ENCODE data around the gene SELL.
"Not testable (repeated sequence)": the region's sequence is repeated elsewhere in the genome, so short reads cannot be mapped to it uniquely, and the experiment has no call there.

SELL gene

GRCh38 chr1:169711469-169712308 is at the start of gene SELL:
Gene SELL (minus strand): TSS chr1:169711620. CDS start chr1:169711498, 122 bp downstream.
- DNase-seq (ENCODE audit: low spot score), result peak; percentile 63

- no peak for DNase-seq (ENCODE audit: low spot score)
Measured at GRCh38 chr1:169759038-169759437, 47.6 kb upstream of the SELL start.

- no peak for DNase-seq (ENCODE audit: low spot score)
Measured at GRCh38 chr1:169753549-169753948, 42.1 kb upstream of the SELL start.

- no peak for DNase-seq (ENCODE audit: low spot score)
Measured at GRCh38 chr1:169750041-169750440, 38.6 kb upstream of the SELL start.

- DNase-seq (ENCODE audit: low spot score), result no peak
Measured at GRCh38 chr1:169746550-169746949, 35.1 kb upstream of the SELL start.

- no peak for DNase-seq (ENCODE audit: low spot score)
Measured at GRCh38 chr1:169745015-169745861, 33.8 kb upstream of the SELL start.

GRCh38 chr1:169741666-169742394 is 30.4 kb upstream of the SELL start:
- DNase-seq (ENCODE audit: low spot score), result peak; percentile 74

GRCh38 chr1:169739980-169740379 is 28.6 kb upstream of the SELL start:
- DNase-seq (ENCODE audit: low spot score), result no peak

GRCh38 chr1:169733924-169734323 is 22.5 kb upstream of the SELL start, which contains the start of gene SELE:
Gene SELE (minus strand): TSS chr1:169734079. CDS start chr1:169733612, 467 bp downstream.
- DNase-seq (ENCODE audit: low spot score), result no peak

GRCh38 chr1:169731446-169731845 is 20.0 kb upstream of the SELL start:
- no peak for DNase-seq (ENCODE audit: low spot score)

- no peak for DNase-seq (ENCODE audit: low spot score)
Measured at GRCh38 chr1:169729991-169730390, 18.6 kb upstream of the SELL start.

- DNase-seq (ENCODE audit: low spot score), result no peak
Measured at GRCh38 chr1:169727307-169727706, 15.9 kb upstream of the SELL start.

- no peak for DNase-seq (ENCODE audit: low spot score)
Measured at GRCh38 chr1:169726851-169727250, 15.4 kb upstream of the SELL start.

- no peak for DNase-seq (ENCODE audit: low spot score)
Measured at GRCh38 chr1:169725930-169726329, 14.5 kb upstream of the SELL start.

- DNase-seq (ENCODE audit: low spot score), result no peak
Measured at GRCh38 chr1:169724168-169724567, 12.7 kb upstream of the SELL start.

- DNase-seq (ENCODE audit: low spot score), result no peak
Measured at GRCh38 chr1:169723763-169724162, 12.3 kb upstream of the SELL start.

- no peak for DNase-seq (ENCODE audit: low spot score)
Measured at GRCh38 chr1:169722779-169723178, 11.4 kb upstream of the SELL start.

GRCh38 chr1:169715100-169715499 is 3.7 kb upstream of the SELL start:
- not testable (repeated sequence) for DNase-seq (ENCODE audit: low spot score)

GRCh38 chr1:169713090-169713489 is 1.7 kb upstream of the SELL start:
- not testable (repeated sequence) for DNase-seq (ENCODE audit: low spot score)

- DNase-seq (ENCODE audit: low spot score), result no peak
Measured at GRCh38 chr1:169712309-169712631, 850 bp upstream of the SELL start.

GRCh38 chr1:169708647-169709046 is 2.8 kb downstream of the SELL start:
- DNase-seq (ENCODE audit: low spot score), result no peak

- no peak for DNase-seq (ENCODE audit: low spot score)
Measured at GRCh38 chr1:169707912-169708604, 3.4 kb downstream of the SELL start.
